SU-DHL-6 (cell line): ENCODE results near the gene ABHD1.

Experiments
- H2AFZ ChIP-seq: fragments of 200-600 bp; sonication (generic); 2 replicates; pipeline ENCODE4 v1.6.1; 2014; ENCODE audit warnings: low read depth, mild to moderate bottlenecking, moderate library complexity, mixed read lengths, antibody characterized with exemption, low read length; ENCODE audit not compliant: severe bottlenecking
- H3F3A ChIP-seq: fragments of 200-600 bp; shearing (Covaris generic); 2 replicates; pipeline ENCODE4 v1.6.0; 2016; ENCODE audit warnings: antibody characterized with exemption, mild to moderate bottlenecking; ENCODE audit not compliant: insufficient read depth
- H3K27ac ChIP-seq: fragments of 200-600 bp; sonication (generic); 2 replicates; pipeline ENCODE4 v1.5.1; 2016; ENCODE audit warnings: low read depth, mild to moderate bottlenecking, low read length, moderate library complexity, mixed read lengths
- H3K27me3 ChIP-seq: fragments of 200-600 bp; sonication (generic), shearing (Covaris generic); 2 replicates; pipeline ENCODE4 v1.6.0; 2014; ENCODE audit warnings: mild to moderate bottlenecking, low read length
- H3K36me3 ChIP-seq: fragments of 200-600 bp; sonication (generic); 2 replicates; pipeline ENCODE4 v1.6.1; 2014; ENCODE audit warnings: mild to moderate bottlenecking, low read length, mixed read lengths
- H3K4me2 ChIP-seq: fragments of 300-600, 200-600 bp; shearing (Covaris generic), sonication (generic); 2 replicates; pipeline ENCODE4 v1.6.0; 2014; ENCODE audit warnings: low read length, low read depth, mild to moderate bottlenecking; ENCODE audit not compliant: poor library complexity, severe bottlenecking
- H3K4me3 ChIP-seq: fragments of 200-600 bp; sonication (generic); 2 replicates; pipeline ENCODE4 v1.5.1; 2014; ENCODE audit warnings: antibody characterized with exemption, low read length, mild to moderate bottlenecking, mixed read lengths; ENCODE audit not compliant: insufficient read depth, poor library complexity, severe bottlenecking
- H3K79me2 ChIP-seq: fragments of 200-600 bp; sonication (generic); 2 replicates; pipeline ENCODE4 v1.6.1; 2014; ENCODE audit warnings: mild to moderate bottlenecking, low read length, moderate library complexity; ENCODE audit not compliant: insufficient read depth
- H3K9ac ChIP-seq: fragments of 200-600 bp; sonication (generic); 2 replicates; pipeline ENCODE4 v1.7.0; 2014; ENCODE audit warnings: mild to moderate bottlenecking, low read length
- H3K9me2 ChIP-seq: fragments of 200-600 bp; sonication (generic); replicated peaks from 2 replicates; pipeline ENCODE4 v1.6.1; 2014; ENCODE audit warnings: low read length; ENCODE audit not compliant: insufficient read depth
- H3K9me3 ChIP-seq: fragments of 200-600 bp; sonication (generic); 2 replicates; pipeline ENCODE4 v1.6.1; 2014; ENCODE audit warnings: low read length, mixed read lengths; ENCODE audit not compliant: insufficient read depth
- H4K20me1 ChIP-seq: fragments of 200-600 bp; sonication (generic); 2 replicates; pipeline ENCODE4 v1.6.1; 2014; ENCODE audit warnings: low read depth, mild to moderate bottlenecking, antibody characterized with exemption, low read length, moderate library complexity, mixed read lengths
- EZH2phosphoT487 ChIP-seq: fragments of 200-600 bp; sonication (generic), shearing (Covaris generic); conservative IDR thresholded peaks from 2 replicates; pipeline ENCODE4 v1.6.1; 2018; ENCODE audit warnings: mild to moderate bottlenecking, antibody characterized with exemption, low read length, moderate library complexity, mixed read lengths
- TF ChIP-seq, protein P1 (sequence below): fragments of 200-600 bp; sonication (generic); IDR thresholded peaks from one replicate; pipeline ENCODE4 v1.5.1; 2017; ENCODE audit warnings: antibody characterized with exemption, mild to moderate bottlenecking, low read length, moderate library complexity; ENCODE audit not compliant: insufficient read depth, poor library complexity, severe bottlenecking

ABHD1 gene

DNA sequence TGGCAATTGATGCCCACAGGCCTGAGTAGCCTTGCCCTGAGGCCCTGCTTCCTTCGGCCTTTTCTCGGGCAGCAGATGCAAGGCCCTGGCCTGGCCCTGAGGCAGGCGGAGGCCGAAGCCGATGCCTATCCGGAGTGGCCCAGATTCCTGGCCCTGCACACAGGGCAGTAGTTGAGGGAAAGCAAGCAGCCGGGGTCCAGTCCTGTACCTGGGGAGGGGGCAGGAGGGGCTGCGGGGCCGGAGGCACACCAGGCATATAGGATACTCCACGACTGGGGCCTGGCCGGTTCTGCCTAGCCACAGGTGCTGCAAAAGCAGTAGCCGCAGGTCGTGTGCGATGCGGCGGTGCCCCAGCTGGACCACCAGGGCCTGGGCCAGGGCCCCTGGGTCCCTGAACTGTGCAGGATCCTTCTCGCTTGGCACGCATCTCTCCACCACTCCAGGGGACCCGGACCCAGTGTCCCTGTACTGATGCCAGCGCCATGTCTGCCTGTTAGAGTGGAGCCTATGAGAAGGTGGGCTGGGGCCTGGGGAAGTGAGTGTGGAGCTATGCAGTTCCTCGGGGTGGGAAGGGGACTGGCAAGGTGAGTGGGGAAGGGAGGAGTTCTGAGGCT, 13.8 kb downstream of the ABHD1 start:
- Histone ChIP-seq H3K9me3 (no peaks in the 10 kb centered on the region), H3K27ac (no peak overlapping the region), H3K36me3 (no peaks in the 10 kb centered on the region), H4K20me1 (no peaks in the 10 kb centered on the region), H3K79me2 (peaks cover 13% of the 10 kb centered on the region; the same call in 1 of the 2 replicates), H3F3A (no peaks in the 10 kb centered on the region), H3K9me2 (no peaks in the 10 kb centered on the region), H3K9ac (no peak overlapping the region), H3K4me2 (no peak overlapping the region), H2AFZ (no peak overlapping the region), H3K27me3 (no peaks in the 10 kb centered on the region), H3K4me3 (no peak overlapping the region)
- TF ChIP-seq, protein P1, sequence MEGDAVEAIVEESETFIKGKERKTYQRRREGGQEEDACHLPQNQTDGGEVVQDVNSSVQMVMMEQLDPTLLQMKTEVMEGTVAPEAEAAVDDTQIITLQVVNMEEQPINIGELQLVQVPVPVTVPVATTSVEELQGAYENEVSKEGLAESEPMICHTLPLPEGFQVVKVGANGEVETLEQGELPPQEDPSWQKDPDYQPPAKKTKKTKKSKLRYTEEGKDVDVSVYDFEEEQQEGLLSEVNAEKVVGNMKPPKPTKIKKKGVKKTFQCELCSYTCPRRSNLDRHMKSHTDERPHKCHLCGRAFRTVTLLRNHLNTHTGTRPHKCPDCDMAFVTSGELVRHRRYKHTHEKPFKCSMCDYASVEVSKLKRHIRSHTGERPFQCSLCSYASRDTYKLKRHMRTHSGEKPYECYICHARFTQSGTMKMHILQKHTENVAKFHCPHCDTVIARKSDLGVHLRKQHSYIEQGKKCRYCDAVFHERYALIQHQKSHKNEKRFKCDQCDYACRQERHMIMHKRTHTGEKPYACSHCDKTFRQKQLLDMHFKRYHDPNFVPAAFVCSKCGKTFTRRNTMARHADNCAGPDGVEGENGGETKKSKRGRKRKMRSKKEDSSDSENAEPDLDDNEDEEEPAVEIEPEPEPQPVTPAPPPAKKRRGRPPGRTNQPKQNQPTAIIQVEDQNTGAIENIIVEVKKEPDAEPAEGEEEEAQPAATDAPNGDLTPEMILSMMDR = no peak
- no peak for TF ChIP-seq EZH2phosphoT487

DNA sequence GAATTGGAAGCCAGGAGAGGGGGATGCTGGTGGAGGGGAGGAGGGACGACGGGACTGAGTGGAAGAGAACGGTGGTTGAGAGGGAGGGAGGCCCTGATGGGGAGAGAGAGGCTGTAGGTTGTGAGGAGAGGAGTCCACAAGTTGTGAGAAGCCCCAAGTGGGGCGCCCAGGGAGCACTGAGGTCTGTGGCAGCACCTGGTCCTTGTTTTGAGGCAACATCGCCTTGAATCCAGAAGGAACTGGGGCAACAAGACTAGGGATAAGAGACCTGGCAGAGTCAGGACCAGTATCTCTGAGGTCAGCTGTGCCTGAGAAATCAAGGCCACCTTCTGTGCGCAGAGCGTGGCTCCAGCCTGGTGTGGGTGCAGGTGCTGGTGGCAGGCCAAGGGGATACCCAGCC, 14.5 kb downstream of the ABHD1 start:
- Histone ChIP-seq H3K9me2 (no peaks in the 10 kb centered on the region), H2AFZ (no peak overlapping the region), H3K36me3 (no peaks in the 10 kb centered on the region), H3K9ac (no peak overlapping the region), H3F3A (no peaks in the 10 kb centered on the region), H4K20me1 (no peaks in the 10 kb centered on the region), H3K4me3 (no peak overlapping the region), H3K27ac (no peak overlapping the region), H3K27me3 (no peaks in the 10 kb centered on the region), H3K9me3 (no peaks in the 10 kb centered on the region), H3K4me2 (no peak overlapping the region), H3K79me2 (peaks cover 10% of the 10 kb centered on the region; the same call in 1 of the 2 replicates)
- TF ChIP-seq, protein P1 = no peak
- TF ChIP-seq EZH2phosphoT487 = no peak

DNA sequence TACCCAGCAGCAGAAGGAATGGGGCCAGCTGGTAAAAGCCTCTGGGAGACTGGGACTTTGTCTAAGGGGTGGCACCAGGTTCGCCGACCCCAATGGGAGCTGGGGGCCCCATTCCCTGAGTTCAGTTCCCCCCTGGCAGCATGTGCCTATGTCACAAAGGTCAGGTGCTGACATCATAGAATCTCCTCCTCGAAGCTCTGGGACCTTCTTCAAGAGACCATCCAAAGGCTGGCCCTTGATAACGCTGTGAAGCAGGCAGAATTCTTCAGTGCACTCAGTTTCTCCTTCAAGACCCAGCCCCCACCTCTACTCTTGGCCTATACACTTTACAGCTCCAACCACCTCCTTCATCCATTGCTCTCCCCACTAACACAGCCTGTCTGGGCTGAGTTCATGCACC, 15.7 kb downstream of the ABHD1 start, which contains the start of gene PRR30:
TSS of gene PRR30 (minus strand) at position 101 of the 400 bp plus-strand sequence. CDS start 1,081 bp downstream, outside the sequence.
- Histone ChIP-seq H3K4me3 (no peak within 1 kb of the TSS), H3K9ac (no peak within 1 kb of the TSS), H3K27me3 (no peaks in the 10 kb centered on the region), H3K9me2 (no peaks in the 10 kb centered on the region), H3K27ac (no peak within 1 kb of the TSS), H3K79me2 (no peaks in the 10 kb centered on the region), H4K20me1 (no peaks in the 10 kb centered on the region), H3F3A (no peaks in the 10 kb centered on the region), H3K36me3 (no peaks in the 10 kb centered on the region), H3K9me3 (no peaks in the 10 kb centered on the region), H3K4me2 (no peak within 1 kb of the TSS), H2AFZ (no peak within 1 kb of the TSS)
- TF ChIP-seq, protein P1 = no peak
- no peak for TF ChIP-seq EZH2phosphoT487
